Activated naive CD4-positive, alpha-beta T cell treated with anti-CD3 and anti-CD28 coated beads for 36 hours (primary cell): ENCODE measurements around the gene RNF31. TPM values are rescaled to one million over a fixed set of nuclear protein-coding genes. Genes with fewer than 3 reads are reported as not detected.
A peak's percentile ranks its signal among the peaks of the same experiment; 100 is the strongest.

Source experiments
- CTCF ChIA-PET: fragments of 350-600 bp; sonication (Branson Sonifier 250); formaldehyde crosslinking; loops from one replicate; lab custom pipeline; 2021; ENCODE audit warnings: antibody characterized with exemption; lab: Charles Lee
- DNase-seq: peaks from one replicate; pipeline ENCODE4 v3.0.0-alpha.2; 2020
- H3K27ac Mint-ChIP-seq: one replicate; pipeline ENCODE4 v1.8.0; 2021; ENCODE audit warnings: mild to moderate bottlenecking, mixed read lengths
- H3K27me3 Mint-ChIP-seq: one replicate; pipeline ENCODE4 v1.8.0; 2021; ENCODE audit warnings: low read depth, mixed read lengths
- H3K36me3 Mint-ChIP-seq: one replicate; pipeline ENCODE4 v1.8.0; 2021; ENCODE audit warnings: low read depth, mixed read lengths
- H3K4me1 Mint-ChIP-seq: one replicate; pipeline ENCODE4 v1.8.0; 2021; ENCODE audit warnings: low read depth, mixed read lengths
- H3K4me3 Mint-ChIP-seq: one replicate; pipeline ENCODE4 v1.8.0; 2021; ENCODE audit warnings: mild to moderate bottlenecking, moderate library complexity, mixed read lengths
- H3K9me3 Mint-ChIP-seq: one replicate; pipeline ENCODE4 v1.8.0; 2021; ENCODE audit warnings: mixed read lengths
- intact Hi-C: fragments of 100-400 bp; cut with micrococcal nuclease; formaldehyde crosslinking; loops from one replicate; pipeline ENCODE4 v1.15.1; 2023
- total RNA-seq, 2 experiments: library from RNA; stranded (reverse); gene quantifications; one replicate each; pipeline ENCODE4 v1.2.3, GENCODE V29; 2021

RNF31 gene
- total RNA-seq, 2 experiments from 2014 or later: 51.1 to 53.8 TPM

DNA sequence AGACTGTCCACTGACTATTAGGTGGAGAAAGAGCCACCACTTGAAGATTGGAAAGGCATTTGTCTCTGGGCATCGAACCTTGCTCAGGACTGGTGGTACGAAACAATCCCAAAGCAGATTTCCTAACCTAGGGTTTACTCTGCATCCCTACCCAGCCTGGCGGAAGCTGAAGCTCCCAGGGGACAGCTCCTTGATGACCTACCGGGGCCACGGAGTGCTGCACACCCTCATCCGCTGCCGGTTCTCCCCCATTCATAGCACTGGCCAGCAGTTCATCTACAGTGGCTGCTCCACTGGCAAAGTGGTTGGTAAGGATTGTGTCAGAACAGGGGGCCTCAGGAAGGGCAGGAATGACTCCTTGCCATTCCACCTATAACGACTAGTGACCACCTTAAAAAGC is 26.1 kb upstream of the RNF31 start:
- peaks cover 37% of the 10 kb centered on the region for H3K36me3 Mint-ChIP-seq

DNA sequence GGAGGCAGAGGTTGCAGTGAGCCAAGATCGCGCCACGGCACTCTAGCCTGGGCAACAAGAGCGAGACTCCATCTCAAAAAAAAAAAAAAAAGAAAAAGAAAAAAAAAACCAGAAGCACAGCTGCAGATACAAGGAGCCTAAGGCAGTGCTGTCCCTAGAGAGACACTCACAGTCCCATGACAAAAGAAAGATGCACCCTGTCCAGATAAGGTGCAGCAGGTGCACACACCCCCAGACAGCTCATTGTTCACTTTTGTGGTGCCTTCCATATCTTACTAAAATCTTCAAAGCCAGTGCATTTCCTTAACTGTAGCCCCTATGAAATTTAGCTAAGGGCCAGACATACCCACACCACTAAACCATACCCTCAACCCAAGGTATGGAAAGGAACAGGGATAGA is 24.9 kb upstream of the RNF31 start:
- DNase-seq: no peak
- Mint-ChIP-seq H3K27me3 (no peaks in the 10 kb centered on the region), H3K27ac (no peak overlapping the region), H3K36me3 (peaks cover 30% of the 10 kb centered on the region), H3K9me3 (no peaks in the 10 kb centered on the region), H3K4me3 (no peak overlapping the region), H3K4me1 (peaks cover 2% of the 10 kb centered on the region)
- CTCF ChIA-PET: interaction anchor here (0.6 to 1.4 kb wide), 2 partner anchors 12 to 70 kb away, joined by 3 to 5 read pairs; no protein-coding TSS in a partner anchor
- intact Hi-C loops: no loop called here

More for the DNA sequence above, 26.1 kb upstream of the RNF31 start:
- H3K4me3 Mint-ChIP-seq: no peak overlapping the region
- H3K27me3 Mint-ChIP-seq: no peaks in the 10 kb centered on the region
- CTCF ChIA-PET: no interaction called here
- no peaks in the 10 kb centered on the region for H3K9me3 Mint-ChIP-seq
- H3K27ac Mint-ChIP-seq: no peak overlapping the region
- H3K4me1 Mint-ChIP-seq: peaks cover 8% of the 10 kb centered on the region
- intact Hi-C loops: no loop called here
- DNase-seq: no peak

DNA sequence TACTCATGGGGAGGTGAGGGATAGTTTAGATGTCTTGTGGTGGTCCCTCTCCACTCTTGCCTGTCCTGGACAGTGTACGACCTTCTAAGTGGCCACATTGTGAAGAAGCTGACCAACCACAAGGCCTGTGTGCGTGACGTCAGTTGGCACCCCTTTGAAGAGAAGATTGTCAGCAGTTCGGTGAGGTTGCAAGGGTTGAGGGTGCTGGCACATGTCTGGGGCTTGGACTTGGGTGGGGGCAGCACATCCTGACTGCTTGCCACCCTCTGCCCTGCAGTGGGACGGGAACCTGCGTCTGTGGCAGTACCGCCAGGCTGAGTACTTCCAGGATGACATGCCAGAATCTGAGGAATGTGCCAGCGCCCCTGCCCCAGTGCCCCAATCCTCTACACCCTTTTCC is 24.4 kb upstream of the RNF31 start:
- DNase-seq: no peak
- CTCF ChIA-PET: interaction anchor here (0.6 to 1.4 kb wide), 2 partner anchors 13 to 70 kb away, joined by 3 to 5 read pairs; no protein-coding TSS in a partner anchor
- H3K4me1 Mint-ChIP-seq: peaks cover 3% of the 10 kb centered on the region
- H3K27me3 Mint-ChIP-seq: no peaks in the 10 kb centered on the region
- H3K4me3 Mint-ChIP-seq: no peak overlapping the region
- peaks cover 27% of the 10 kb centered on the region for H3K36me3 Mint-ChIP-seq
- intact Hi-C loops: no loop called here
- H3K27ac Mint-ChIP-seq: no peak overlapping the region
- no peaks in the 10 kb centered on the region for H3K9me3 Mint-ChIP-seq

DNA sequence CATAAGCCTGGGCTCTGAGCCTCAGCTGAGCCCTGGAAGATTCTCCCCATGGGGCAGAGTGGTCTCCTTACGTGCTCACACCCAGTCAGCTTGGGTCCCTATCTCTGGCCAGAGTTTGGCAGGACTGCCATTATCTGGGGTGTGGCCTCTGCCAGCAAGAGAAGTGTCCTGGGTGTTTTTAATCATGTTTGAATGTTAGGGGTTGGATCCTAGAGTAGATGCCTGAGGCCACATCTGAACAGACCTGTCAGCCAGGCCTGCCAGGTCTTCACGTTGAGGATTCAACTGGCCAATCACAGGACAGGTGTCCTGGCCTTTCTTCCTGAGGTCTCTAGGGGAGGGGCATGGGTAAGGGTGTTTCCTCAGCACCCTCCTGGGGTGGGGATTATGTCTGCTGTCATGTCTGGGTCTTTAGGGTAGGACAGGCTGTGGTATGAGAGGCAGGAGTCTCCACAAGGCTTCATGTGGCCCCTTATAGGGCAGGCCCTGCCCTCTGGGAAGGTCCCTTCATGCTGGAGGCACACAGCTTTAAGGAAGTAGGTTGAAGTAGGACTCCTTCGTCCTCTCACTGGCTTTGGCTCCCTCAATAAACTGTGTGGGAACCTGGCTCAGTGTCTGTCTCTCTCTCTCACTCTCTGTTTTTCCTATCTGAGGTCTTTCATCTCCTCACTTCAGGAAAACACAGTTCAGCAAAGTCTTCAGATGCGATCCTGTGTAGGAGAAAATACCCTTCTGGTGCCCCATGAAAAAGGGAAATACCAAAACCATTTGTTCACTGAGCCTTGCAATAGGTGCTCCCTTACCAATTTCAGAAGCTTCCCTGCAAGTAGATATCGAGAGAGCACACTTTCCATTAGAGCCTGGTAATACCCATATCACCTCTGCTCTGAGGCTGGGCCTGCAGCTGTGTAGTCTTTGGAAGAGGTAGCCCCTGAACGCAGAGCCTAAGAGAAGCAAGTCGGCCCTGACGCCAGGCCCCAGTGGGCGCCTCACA is 23.6 kb upstream of the RNF31 start:
- DNase-seq: no peak
- Mint-ChIP-seq H3K4me3 (no peak overlapping the region), H3K27ac (no peak overlapping the region), H3K27me3 (no peaks in the 10 kb centered on the region), H3K36me3 (peaks cover 21% of the 10 kb centered on the region), H3K9me3 (no peaks in the 10 kb centered on the region), H3K4me1 (peaks cover 3% of the 10 kb centered on the region)
- intact Hi-C loops: no loop called here
- CTCF ChIA-PET: interaction anchor here (1.4 kb wide), 1 partner anchor 14 kb away, joined by 5 read pairs; no protein-coding TSS in a partner anchor

DNA sequence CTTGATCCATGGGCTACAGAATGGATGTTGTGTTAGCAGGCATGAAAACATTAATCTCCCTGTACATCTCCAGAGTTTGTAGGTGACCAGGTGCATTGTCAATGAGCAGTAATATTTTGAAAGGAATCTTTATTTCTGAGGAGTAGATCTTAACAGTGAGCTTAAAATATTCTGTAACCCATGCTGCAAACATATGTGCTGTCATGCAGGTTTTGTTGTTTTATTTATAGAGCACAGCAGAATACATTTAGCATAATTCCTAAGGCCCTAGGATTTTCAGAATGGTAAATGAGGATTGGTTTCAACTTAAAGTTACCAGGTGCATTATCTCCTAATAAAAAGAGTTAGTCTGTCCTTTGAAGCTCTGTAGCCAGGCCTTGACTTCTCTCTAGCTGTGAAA is 20.4 kb upstream of the RNF31 start:
- Mint-ChIP-seq H3K27me3 (no peaks in the 10 kb centered on the region), H3K4me3 (no peak overlapping the region), H3K27ac (no peak overlapping the region), H3K9me3 (no peaks in the 10 kb centered on the region), H3K36me3 (peaks cover 10% of the 10 kb centered on the region), H3K4me1 (peaks cover 5% of the 10 kb centered on the region)
- intact Hi-C loops: no loop called here
- DNase-seq: no peak
- CTCF ChIA-PET: interaction anchor here (0.7 to 1.8 kb wide), 3 partner anchors 10 to 35 kb away, joined by 3 to 8 read pairs (median 3); no protein-coding TSS in a partner anchor

DNA sequence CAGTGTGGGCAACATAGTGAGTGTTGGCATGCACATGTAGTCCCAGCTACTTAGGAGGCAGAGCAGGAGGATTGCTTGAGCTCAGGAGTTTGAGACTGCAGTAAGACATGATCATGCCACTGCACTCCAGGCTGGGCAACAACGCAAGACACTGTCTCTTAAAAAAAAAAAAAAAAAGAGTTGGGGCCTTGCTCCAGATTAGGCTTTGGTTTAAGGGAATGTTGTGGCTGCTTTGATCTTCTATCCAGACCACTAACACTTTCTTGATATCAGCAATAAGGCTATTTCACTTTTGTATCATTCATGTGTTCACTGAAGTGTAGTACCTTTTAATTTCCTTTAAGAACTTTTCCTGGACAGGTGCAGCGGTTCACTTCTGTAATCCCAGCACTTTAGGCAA is 19.6 kb upstream of the RNF31 start:
- no peaks in the 10 kb centered on the region for H3K27me3 Mint-ChIP-seq
- intact Hi-C loops: no loop called here
- no peaks in the 10 kb centered on the region for H3K9me3 Mint-ChIP-seq
- no peak overlapping the region for H3K4me3 Mint-ChIP-seq
- no peak for DNase-seq
- no peak overlapping the region for H3K27ac Mint-ChIP-seq
- H3K4me1 Mint-ChIP-seq: peaks cover 11% of the 10 kb centered on the region
- CTCF ChIA-PET: interaction anchor here (0.7 to 1.8 kb wide), 3 partner anchors 11 to 36 kb away, joined by 3 to 8 read pairs (median 3); no protein-coding TSS in a partner anchor
- peaks cover 8% of the 10 kb centered on the region for H3K36me3 Mint-ChIP-seq

DNA sequence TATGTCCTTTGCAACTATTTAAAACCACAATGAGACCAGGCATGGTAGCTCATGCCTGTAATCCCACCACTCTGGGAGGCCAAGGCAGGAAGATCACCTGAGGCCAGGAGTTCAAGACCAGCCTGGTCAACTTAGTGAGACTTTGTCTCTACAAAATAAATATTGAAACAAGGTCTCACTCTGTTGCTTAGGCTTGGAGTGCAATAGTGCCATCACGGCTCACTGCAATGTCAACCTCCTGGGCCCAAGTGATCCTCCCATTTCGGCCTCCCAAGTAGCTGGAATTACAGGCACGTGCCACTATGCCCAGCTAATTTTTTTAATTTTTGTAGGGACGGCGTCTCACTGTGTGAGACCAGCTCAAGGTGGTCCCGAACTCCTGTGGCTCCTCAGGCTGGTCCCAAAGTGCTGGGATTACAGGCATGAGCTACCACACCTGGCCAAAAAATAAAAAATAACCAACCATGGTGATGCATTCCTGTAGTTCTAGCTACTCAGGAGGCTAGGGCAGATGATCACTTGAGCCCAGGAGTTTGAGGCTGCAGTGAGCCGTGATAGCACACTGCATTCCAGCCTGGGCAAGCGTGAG is 17.8 kb upstream of the RNF31 start:
- H3K9me3 Mint-ChIP-seq: no peaks in the 10 kb centered on the region
- H3K27ac Mint-ChIP-seq: no peak overlapping the region
- no peaks in the 10 kb centered on the region for H3K27me3 Mint-ChIP-seq
- H3K4me1 Mint-ChIP-seq: peaks cover 17% of the 10 kb centered on the region
- no peak overlapping the region for H3K4me3 Mint-ChIP-seq
- intact Hi-C loops: no loop called here
- CTCF ChIA-PET: interaction anchor here (0.7 kb wide), 2 partner anchors 21 to 29 kb away, joined by 3 to 7 read pairs; no protein-coding TSS in a partner anchor
- peaks cover 2% of the 10 kb centered on the region for H3K36me3 Mint-ChIP-seq
- no peak for DNase-seq

DNA sequence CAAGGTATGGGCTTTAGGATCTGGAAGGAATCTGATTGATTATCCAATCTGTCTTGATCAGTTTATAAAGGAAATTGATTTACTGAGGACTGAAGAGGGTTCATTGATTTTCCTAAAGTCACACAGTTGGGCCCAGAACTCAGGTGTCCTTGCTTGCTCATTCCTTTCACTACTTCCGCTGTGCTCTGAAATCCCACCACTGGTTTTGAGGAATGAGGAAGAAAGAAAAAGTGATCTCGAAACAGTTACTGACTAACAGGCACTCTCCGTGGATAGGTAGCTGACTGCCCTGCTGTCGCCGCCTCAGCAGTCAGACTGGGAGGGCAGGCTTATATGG is 16.9 kb upstream of the RNF31 start, which contains the start of gene FITM1:
Gene FITM1 (plus strand): TSS at position 280 of the 337 bp plus-strand sequence. CDS start 905 bp downstream, outside the sequence.
- H3K36me3 Mint-ChIP-seq: no peaks in the 10 kb centered on the region
- no peaks in the 10 kb centered on the region for H3K9me3 Mint-ChIP-seq
- no peaks in the 10 kb centered on the region for H3K27me3 Mint-ChIP-seq
- no peak within 1 kb of the TSS for H3K4me3 Mint-ChIP-seq
- no peak within 1 kb of the TSS for H3K27ac Mint-ChIP-seq
- DNase-seq: no peak
- intact Hi-C loops: no loop called here
- H3K4me1 Mint-ChIP-seq: peaks cover 20% of the 10 kb centered on the region
- CTCF ChIA-PET: no interaction called here

DNA sequence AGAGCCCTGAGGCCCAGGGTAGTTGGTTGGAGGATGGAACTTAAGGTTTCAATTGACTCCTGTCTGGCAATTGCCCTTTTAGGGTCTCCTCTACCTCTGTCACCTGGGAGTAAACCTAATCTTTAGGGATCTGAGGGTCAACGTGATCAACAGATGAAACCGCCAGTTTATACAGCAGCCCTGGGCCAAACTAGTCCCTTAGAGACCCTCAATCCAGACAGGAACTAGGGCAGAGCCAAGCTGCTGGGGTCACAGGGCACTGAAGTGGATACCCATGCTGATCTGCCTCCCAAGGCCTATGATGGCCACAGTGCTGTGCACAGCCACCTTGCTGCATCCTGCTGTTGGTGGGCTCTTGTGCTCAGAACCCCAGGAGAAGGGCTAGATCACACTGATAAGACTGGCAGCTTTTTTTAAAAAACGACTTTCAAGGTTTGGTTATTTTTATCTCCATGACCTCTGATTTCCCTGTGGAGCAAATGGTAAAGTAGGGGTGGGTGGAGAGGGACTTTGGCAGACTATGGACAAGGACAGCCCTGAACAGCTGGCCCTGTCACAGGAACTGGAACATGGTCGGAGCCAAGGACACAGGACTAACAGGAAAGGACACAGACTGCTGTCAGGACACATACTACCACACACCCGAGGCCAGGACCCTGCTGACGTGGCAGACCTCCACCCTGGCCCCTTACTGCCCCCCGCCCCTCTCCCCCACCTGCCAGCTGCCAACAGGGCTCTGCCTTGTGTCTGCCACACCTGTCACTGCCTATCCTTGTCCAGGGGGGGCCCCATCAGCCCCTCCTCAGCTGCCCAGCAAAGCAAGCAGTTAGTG is 16.4 kb upstream of the RNF31 start:
- no peak overlapping the region for H3K27ac Mint-ChIP-seq
- H3K9me3 Mint-ChIP-seq: no peaks in the 10 kb centered on the region
- H3K36me3 Mint-ChIP-seq: no peaks in the 10 kb centered on the region
- H3K4me1 Mint-ChIP-seq: peaks cover 20% of the 10 kb centered on the region
- CTCF ChIA-PET: no interaction called here
- intact Hi-C loops: no loop called here
- no peaks in the 10 kb centered on the region for H3K27me3 Mint-ChIP-seq
- H3K4me3 Mint-ChIP-seq: no peak overlapping the region
- no peak for DNase-seq

DNA sequence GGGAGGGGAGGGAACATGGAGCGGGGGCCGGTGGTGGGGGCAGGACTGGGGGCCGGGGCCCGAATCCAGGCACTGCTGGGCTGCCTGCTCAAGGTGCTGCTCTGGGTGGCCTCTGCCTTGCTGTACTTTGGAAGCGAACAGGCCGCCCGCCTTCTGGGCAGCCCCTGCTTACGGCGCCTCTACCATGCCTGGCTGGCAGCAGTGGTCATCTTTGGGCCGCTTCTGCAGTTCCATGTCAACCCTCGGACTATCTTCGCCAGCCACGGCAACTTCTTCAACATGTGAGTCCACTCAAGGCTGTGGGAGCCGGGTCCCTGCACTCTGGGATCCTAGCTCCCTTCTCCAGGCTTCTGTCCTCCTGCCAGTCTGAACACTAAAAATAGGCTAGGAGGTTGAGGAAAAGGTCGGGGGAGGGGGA is 15.7 kb upstream of the RNF31 start:
- Mint-ChIP-seq H3K36me3 (peaks cover under 1% of the 10 kb centered on the region), H3K27me3 (no peaks in the 10 kb centered on the region), H3K4me3 (no peak overlapping the region), H3K4me1 (peaks cover 20% of the 10 kb centered on the region), H3K27ac (peak overlapping the region; percentile 73), H3K9me3 (no peaks in the 10 kb centered on the region)
- CTCF ChIA-PET: interaction anchor here (1.8 kb wide), 1 partner anchor 10 kb away, joined by 5 read pairs; the partner anchor contains the start of gene EMC9
- intact Hi-C loops: no loop called here
- DNase-seq: no peak

DNA sequence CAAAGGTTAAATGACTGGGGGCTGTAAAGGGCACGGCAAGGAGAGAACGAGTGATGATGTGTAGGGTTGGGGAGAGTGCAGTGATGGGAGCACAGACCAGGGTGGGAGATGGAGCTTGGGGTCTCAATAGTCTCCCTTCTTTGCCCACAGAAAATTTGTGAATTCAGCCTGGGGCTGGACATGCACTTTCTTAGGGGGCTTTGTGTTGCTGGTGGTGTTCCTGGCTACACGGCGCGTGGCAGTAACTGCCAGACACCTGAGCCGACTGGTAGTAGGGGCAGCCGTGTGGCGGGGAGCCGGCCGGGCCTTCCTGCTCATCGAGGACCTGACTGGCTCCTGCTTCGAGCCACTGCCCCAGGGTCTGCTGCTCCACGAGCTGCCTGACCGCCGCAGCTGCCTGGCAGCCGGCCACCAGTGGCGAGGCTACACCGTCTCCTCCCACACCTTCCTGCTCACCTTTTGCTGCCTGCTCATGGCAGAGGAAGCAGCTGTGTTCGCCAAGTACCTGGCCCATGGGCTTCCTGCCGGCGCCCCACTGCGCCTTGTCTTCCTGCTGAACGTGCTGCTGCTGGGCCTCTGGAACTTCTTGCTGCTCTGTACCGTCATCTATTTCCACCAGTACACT is 15.1 kb upstream of the RNF31 start:
- H3K4me3 Mint-ChIP-seq: peak overlapping the region; percentile 25
- CTCF ChIA-PET: interaction anchor here (1.8 kb wide), 1 partner anchor 9 kb away, joined by 5 read pairs; the partner anchor contains the start of gene EMC9
- H3K9me3 Mint-ChIP-seq: no peaks in the 10 kb centered on the region
- DNase-seq: peak; percentile 47
- H3K4me1 Mint-ChIP-seq: peaks cover 25% of the 10 kb centered on the region
- peak overlapping the region; percentile 77 for H3K27ac Mint-ChIP-seq
- no peaks in the 10 kb centered on the region for H3K27me3 Mint-ChIP-seq
- intact Hi-C loops: no loop called here
- peaks cover 7% of the 10 kb centered on the region for H3K36me3 Mint-ChIP-seq
